Activated T-cell treated with anti-CD3 and anti-CD28 coated beads, Interleukin-2, amount 50 U/mL, for 4 hours (primary cell): Measurements from ENCODE around the gene SPIRE1. TPM values are rescaled to one million over a fixed set of nuclear protein-coding genes. Genes with fewer than 3 reads are reported as not detected.
"Not testable (repeated sequence)": the region's sequence is repeated elsewhere in the genome, so short reads cannot be mapped to it uniquely, and the experiment has no call there.

Experiments
- ATAC-seq, 2 donors: fragments of 200-7000 bp; cut with Tn5 transposase; one replicate each; pipeline ENCODE4 v1.10.0; 2021
- DNase-seq: peaks from one replicate; pipeline ENCODE4 v3.0.0-alpha.2; 2020
- H3K27me3 Mint-ChIP-seq: one replicate; pipeline ENCODE4 v1.8.0; 2021; ENCODE audit warnings: low read depth, mixed read lengths
- H3K36me3 Mint-ChIP-seq: one replicate; pipeline ENCODE4 v1.8.0; 2022; ENCODE audit warnings: mixed read lengths; ENCODE audit not compliant: insufficient read depth
- H3K4me1 Mint-ChIP-seq: one replicate; pipeline ENCODE4 v1.8.0; 2021; ENCODE audit warnings: low read depth, mixed read lengths
- H3K4me3 Mint-ChIP-seq: one replicate; pipeline ENCODE4 v1.8.0; 2021; ENCODE audit warnings: mild to moderate bottlenecking, moderate library complexity, mixed read lengths
- H3K9me3 Mint-ChIP-seq: one replicate; pipeline ENCODE4 v1.8.0; 2021; ENCODE audit warnings: mixed read lengths
- total RNA-seq, 3 donors: library from RNA; stranded (reverse); gene quantifications; one replicate each; pipeline ENCODE4 v1.2.1, GENCODE V29; 2021

SPIRE1 gene
- total RNA-seq, 3 donors from 2014 or later, result 2.2 to 4.3 (median 3.2) TPM

DNA sequence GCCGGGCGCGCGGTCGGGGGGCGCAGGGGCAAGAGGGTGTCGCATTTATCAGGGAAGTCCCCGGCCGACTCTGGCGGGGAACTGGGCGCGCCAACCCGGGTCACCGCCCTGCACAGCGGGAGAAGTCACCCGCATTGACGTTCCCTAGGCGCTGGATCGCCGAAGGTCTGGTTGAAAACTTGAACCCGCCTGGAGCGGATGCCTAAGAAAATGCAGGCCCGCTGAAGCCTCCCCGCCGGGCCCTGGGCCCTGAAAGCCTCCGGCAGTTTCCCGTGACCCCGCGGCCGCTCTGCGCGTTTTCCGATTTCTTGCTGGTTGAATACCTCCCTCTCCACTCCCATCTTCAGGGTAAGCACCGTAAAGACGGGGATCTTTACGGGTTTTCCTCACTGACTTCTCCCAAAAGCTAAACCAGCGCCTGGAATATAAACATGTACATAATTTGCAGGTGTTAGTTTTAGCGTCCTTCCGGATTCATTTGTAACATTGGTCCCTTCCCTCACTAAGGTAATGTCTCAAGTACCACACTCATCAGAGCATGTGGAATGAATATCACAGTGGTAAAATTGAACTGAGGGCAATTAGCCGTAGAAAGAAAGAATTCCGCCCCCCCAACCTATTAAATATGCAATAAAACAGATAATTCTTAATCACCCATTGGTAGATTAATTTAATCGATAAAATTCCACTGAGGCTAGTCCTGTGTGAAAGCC is 675 bp upstream of the SPIRE1 start:
- Mint-ChIP-seq H3K9me3 (no peaks in the 10 kb centered on the region), H3K4me1 (peaks cover 10% of the 10 kb centered on the region), H3K27me3 (peaks cover 18% of the 10 kb centered on the region), H3K36me3 (no peaks in the 10 kb centered on the region), H3K4me3 (peak overlapping the region; percentile 79)
- peak; percentile 12 for DNase-seq
- ATAC-seq, result peak in 1 of 2 donors; percentile 38

DNA sequence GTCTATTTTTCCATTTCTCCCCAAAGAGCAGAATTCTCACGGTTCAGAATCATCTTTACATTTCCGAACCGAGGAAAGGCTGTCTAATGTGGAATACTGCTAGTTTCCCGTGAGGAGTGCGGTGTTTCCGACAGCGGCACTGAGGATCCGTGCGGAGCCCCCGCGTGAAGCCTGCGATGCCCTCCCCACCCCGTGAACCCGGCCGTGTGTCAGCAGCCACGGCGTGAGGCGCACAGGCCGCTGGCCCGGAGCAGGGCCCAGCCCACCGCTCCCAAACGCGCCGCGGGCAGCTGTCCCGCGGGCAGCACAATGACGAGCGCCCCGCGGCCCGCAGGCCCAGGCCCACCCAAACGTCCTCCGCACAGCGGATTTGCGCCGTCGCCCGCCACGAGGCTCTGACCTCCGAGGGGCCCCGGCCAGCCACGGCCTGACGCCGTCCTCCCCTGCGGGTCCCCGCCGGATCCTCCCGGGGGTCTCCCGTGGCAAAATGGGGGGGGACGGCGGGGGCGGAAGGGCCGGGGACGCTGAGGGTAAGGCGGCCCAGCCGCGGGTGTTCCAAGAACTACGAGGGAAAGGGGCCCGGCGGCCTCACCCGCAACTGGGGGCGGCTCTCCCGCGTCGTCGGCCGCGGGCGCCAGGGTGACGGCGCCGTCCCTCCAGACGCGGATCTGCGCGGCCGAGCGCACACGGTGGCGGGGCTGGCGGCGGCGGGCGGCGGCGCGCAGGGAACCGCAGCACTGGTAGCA is 796 bp downstream of the SPIRE1 start:
- DNase-seq (peak; percentile 16), ATAC-seq (peak; percentile 71 to 77)
- Mint-ChIP-seq H3K4me3 (peak overlapping the region; percentile 76), H3K36me3 (no peaks in the 10 kb centered on the region), H3K27me3 (peaks cover 24% of the 10 kb centered on the region), H3K4me1 (peaks cover 12% of the 10 kb centered on the region), H3K9me3 (no peaks in the 10 kb centered on the region)

DNA sequence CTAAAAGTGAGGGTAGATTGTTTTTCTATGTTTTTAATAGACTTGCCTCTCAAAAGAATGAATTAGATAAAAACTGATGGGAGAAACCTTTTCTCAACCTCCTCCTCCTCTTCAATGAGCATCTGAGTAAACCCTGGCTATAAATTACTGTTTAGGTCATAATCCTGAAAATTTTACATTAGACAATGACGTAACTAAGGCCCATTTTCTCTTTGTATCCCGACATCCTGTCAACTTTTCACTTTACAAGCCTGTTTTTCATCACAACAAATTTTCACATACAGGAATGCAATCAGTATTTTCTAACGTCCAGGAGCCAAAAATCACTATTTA is 1.3 kb downstream of the SPIRE1 start:
- Mint-ChIP-seq H3K4me3 (peak overlapping the region; percentile 76), H3K9me3 (no peaks in the 10 kb centered on the region), H3K27me3 (peaks cover 25% of the 10 kb centered on the region), H3K4me1 (peaks cover 12% of the 10 kb centered on the region), H3K36me3 (no peaks in the 10 kb centered on the region)
- ATAC-seq (no peak), DNase-seq (no peak)

DNA sequence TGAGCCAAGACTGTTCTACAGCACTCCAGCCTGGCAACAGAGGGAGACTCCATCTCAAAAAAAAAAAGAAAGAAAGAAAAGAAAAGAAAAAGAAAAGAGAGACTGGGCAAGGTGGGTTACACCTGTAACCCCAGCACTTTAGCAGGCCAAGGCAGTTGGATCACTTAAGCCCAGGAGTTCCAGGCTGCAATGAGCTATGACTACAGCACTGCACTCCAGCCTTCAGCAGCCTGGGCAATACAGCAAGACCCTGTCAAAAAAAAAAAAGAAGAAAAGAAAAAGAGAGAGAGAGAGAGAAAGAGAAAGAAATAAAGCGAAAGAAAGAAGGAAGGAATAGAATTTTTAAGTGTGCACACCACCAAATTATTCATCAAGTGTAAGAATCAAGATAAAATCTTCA is 2.9 kb downstream of the SPIRE1 start:
- H3K9me3 Mint-ChIP-seq, result no peaks in the 10 kb centered on the region
- peaks cover 28% of the 10 kb centered on the region for H3K27me3 Mint-ChIP-seq
- no peak for DNase-seq
- H3K4me1 Mint-ChIP-seq, result peaks cover 12% of the 10 kb centered on the region
- no peaks in the 10 kb centered on the region for H3K36me3 Mint-ChIP-seq
- H3K4me3 Mint-ChIP-seq, result peak overlapping the region; percentile 60
- no peak for ATAC-seq

DNA sequence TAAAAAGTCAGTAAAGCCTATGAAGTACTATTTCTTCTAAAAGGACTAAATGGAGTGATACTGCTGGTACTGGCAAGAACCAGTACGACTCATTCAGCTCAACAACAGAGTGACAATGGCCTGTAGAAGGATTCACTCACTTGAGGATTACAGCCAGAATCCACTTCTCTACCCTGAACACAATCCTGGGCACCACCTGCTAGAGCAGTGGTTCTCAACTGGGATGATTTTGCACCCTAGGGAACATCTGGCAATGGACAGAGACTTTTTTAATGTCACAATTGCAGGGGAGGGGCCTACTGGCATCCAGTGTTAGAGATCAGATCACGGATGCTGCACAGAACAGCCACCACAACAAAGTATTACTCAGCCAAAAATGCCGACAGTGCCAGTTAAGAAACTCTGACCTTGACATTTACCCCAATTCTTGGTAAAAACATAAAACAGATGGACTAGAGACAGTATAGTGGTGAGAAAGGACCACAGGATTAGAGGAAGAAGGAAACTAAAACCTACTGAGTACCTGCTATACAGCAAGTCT is 5.0 kb downstream of the SPIRE1 start:
- no peaks in the 10 kb centered on the region for H3K9me3 Mint-ChIP-seq
- H3K36me3 Mint-ChIP-seq, result no peaks in the 10 kb centered on the region
- DNase-seq (no peak), ATAC-seq (peak in 1 of 2 donors; percentile 11)
- peaks cover 8% of the 10 kb centered on the region for H3K4me1 Mint-ChIP-seq
- no peak overlapping the region for H3K4me3 Mint-ChIP-seq
- H3K27me3 Mint-ChIP-seq, result peaks cover 34% of the 10 kb centered on the region

DNA sequence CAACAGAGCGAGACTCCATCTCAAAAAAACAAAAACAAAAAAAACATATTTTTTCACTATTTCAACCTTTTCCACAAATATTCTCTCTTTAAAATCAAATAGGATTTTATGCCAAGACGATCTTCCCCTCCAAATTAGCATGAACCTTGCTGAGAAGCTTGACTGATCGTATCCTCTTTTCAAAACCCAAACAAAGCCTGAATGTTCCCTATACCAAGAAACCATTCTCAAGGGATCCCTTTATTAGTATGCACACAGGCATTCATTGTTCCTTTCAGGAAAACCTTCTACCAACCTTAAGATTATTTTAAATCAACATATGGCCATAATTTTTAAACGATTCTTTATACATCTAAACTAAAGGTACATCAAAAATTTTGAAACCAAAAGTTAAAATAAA is 6.3 kb downstream of the SPIRE1 start:
- Mint-ChIP-seq H3K27me3 (peaks cover 33% of the 10 kb centered on the region), H3K36me3 (no peaks in the 10 kb centered on the region), H3K4me3 (no peak overlapping the region), H3K4me1 (peaks cover 6% of the 10 kb centered on the region), H3K9me3 (no peaks in the 10 kb centered on the region)
- DNase-seq, result no peak
- no peak for ATAC-seq

DNA sequence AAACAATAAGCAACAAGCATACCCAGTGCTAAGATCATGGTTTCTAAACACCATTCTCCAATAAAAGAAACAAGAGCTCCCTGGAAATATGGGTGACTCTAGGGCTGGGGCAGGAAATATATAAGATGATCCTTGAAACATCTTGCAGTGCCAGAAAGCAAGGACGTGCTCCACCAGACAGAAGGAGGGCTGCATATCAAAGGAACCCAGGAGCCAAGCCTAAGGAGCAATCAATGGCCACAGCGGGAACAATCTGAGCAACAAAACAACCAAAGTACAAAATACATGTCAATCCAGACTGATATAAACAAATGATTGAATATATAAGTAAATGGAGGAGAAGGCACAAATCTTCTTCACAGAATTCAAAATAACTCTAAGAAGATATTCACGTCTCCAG is 10.1 kb downstream of the SPIRE1 start:
- H3K27me3 Mint-ChIP-seq, result peaks cover 20% of the 10 kb centered on the region
- no peaks in the 10 kb centered on the region for H3K36me3 Mint-ChIP-seq
- no peak overlapping the region for H3K4me3 Mint-ChIP-seq
- ATAC-seq (no peak), DNase-seq (no peak)
- H3K4me1 Mint-ChIP-seq, result no peaks in the 10 kb centered on the region
- H3K9me3 Mint-ChIP-seq, result no peaks in the 10 kb centered on the region

DNA sequence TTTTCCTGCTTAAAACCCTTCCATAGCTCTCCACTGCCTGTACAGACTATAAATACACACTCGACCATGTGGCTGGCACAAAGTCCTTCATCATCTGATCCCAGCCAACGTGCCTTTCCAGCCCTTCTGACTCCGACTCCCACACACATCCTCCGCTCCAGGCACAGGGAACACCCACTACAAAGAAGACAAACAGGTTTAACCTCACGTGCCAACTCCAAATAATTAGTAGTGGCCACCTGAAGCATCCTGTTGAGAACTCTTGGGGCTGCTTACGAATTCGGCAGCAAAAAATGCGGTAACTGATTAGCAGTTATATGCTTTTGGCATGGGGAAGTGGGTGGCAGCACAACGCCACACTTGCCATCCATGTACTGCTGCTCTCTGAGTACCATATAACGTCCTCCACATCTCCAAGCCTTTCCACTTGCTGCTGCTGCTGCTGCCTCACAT is 12.1 kb downstream of the SPIRE1 start:
- ATAC-seq (no peak), DNase-seq (no peak)
- Mint-ChIP-seq H3K4me1 (no peaks in the 10 kb centered on the region), H3K9me3 (no peaks in the 10 kb centered on the region), H3K36me3 (no peaks in the 10 kb centered on the region), H3K4me3 (no peak overlapping the region), H3K27me3 (peaks cover 24% of the 10 kb centered on the region)

DNA sequence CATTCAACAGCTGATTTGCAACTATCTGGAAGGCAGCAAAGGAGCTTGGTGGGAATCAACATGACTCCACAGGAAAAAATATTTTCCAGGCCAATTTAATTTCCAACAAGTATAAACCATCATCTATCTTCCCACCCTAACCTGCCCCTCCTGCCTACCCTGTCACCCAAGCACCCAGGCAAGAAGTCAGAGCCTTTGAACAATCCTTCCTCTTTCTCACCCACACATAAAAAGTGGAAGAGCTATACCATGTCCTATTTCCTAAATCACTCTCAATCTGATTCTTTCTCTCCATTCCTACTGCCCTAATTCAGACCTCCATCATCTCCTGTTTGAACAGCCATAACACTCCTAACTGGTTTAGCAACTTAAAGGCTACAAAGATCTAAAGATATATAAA is 12.7 kb downstream of the SPIRE1 start:
- peaks cover 27% of the 10 kb centered on the region for H3K27me3 Mint-ChIP-seq
- DNase-seq, result no peak
- no peak overlapping the region for H3K4me3 Mint-ChIP-seq
- H3K4me1 Mint-ChIP-seq, result no peaks in the 10 kb centered on the region
- ATAC-seq, result no peak
- H3K36me3 Mint-ChIP-seq, result no peaks in the 10 kb centered on the region
- no peaks in the 10 kb centered on the region for H3K9me3 Mint-ChIP-seq

DNA sequence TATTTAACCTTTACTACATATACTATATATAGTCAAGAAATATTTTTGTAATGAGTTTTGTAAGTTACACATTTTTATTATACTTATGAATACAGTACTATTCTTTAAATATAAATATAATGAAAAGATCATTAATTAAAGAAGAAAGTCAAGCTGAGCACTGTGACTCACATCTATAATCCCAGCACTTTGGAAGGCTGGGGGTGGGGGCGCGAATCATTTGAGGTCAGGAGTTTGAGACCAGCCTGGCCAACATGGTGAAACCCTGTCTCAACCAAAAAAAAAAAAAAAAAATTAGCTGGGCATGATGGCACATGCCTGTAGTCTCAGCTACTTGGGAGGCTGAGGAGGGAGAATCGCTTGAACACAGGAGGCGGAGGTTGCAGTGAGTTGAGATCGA is 14.2 kb downstream of the SPIRE1 start:
- peaks cover 22% of the 10 kb centered on the region for H3K27me3 Mint-ChIP-seq
- H3K9me3 Mint-ChIP-seq, H3K4me1 Mint-ChIP-seq, H3K36me3 Mint-ChIP-seq, DNase-seq, H3K4me3 Mint-ChIP-seq, ATAC-seq: not testable (repeated sequence)

DNA sequence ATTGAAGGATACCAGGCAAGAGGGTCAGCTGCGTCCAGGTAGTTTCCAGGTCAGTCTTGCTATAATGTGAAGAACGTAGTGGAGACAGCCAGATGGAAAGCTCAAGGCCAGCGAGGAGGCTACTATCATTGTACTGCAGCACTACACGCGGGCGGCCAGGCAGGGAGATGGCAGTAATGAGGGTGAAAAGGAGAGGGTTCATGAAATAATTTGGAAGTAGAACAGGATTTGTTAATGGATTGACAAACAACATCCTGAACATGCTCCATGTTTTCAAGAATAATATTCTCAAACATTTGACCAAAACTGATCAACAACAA is 17.1 kb downstream of the SPIRE1 start:
- H3K27me3 Mint-ChIP-seq, result peaks cover 17% of the 10 kb centered on the region

DNA sequence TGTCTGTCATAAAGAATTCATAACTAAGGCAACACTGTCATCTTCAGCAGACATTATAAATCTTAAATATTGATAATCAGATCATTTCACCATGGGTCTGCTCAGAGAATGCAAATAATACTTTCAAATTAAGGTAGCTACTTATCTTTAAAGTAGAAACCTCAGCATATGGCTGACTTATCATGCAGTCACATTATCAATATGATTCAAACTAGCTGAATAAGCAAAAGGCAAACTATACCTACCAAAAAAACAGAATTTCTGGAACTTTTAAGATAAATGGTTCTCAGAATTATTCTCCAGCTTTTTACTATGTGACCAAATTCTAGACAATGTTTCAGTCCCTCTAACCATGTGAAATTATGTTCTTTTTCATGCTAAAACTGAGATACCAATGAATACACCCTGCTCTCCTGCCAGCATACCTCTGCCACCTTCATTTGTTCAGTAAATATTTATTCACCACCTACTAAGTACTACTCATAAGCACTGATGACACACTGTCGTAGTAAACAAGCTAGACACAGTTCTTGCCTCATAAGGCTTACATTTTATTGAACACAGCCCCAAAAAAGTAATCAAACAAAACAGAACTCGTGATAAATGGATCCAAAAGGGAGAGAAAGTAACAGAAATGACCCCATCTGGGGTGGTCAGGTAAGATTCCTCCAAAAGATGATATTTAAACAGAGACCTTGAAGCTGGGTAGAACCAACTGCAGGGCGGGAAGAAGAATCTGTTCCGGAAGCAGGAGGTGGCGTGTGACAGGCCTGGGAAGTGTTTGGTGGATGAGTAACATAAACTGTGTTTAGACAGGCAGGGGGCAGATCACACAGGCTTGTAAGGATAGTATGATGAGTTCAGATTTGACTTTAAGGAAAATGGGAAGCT is 17.7 kb downstream of the SPIRE1 start:
- ATAC-seq, result no peak
- no peak for DNase-seq
- H3K27me3 Mint-ChIP-seq, result peaks cover 13% of the 10 kb centered on the region
- H3K36me3 Mint-ChIP-seq, result no peaks in the 10 kb centered on the region
- no peaks in the 10 kb centered on the region for H3K4me1 Mint-ChIP-seq
- no peak overlapping the region for H3K4me3 Mint-ChIP-seq
- H3K9me3 Mint-ChIP-seq, result no peaks in the 10 kb centered on the region

More for the DNA sequence above, 17.1 kb downstream of the SPIRE1 start:
- Mint-ChIP-seq H3K4me1 (no peaks in the 10 kb centered on the region), H3K9me3 (no peaks in the 10 kb centered on the region), H3K4me3 (no peak overlapping the region), H3K36me3 (no peaks in the 10 kb centered on the region)
- DNase-seq, result no peak
- ATAC-seq, result no peak

DNA sequence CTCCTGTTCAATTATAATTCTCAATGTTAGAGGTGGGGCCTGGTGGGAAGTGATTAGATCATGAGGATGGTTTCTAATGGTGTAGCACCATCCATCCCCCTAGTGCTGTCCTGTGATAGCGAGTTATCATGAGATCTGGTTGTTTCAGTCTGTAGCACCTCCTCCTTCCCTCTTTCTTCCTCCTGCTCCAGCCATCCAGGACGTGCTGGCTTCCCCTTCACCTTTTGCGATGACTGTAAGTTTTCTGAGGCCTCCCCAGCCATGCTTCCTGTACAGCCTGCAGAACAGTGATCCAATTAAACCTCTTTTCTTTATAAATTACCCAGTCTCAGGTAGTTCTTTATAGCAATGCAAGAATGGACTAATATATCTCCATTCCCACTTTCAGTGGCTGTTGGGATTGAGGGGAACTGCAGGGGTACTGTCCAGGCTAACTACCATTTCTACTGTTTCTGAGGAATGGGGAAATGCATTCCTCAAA is 19.2 kb downstream of the SPIRE1 start:
- ATAC-seq (no peak), DNase-seq (no peak)
- H3K4me1 Mint-ChIP-seq, result no peaks in the 10 kb centered on the region
- peaks cover 13% of the 10 kb centered on the region for H3K27me3 Mint-ChIP-seq
- H3K4me3 Mint-ChIP-seq, result no peak overlapping the region
- no peaks in the 10 kb centered on the region for H3K9me3 Mint-ChIP-seq
- H3K36me3 Mint-ChIP-seq, result no peaks in the 10 kb centered on the region

DNA sequence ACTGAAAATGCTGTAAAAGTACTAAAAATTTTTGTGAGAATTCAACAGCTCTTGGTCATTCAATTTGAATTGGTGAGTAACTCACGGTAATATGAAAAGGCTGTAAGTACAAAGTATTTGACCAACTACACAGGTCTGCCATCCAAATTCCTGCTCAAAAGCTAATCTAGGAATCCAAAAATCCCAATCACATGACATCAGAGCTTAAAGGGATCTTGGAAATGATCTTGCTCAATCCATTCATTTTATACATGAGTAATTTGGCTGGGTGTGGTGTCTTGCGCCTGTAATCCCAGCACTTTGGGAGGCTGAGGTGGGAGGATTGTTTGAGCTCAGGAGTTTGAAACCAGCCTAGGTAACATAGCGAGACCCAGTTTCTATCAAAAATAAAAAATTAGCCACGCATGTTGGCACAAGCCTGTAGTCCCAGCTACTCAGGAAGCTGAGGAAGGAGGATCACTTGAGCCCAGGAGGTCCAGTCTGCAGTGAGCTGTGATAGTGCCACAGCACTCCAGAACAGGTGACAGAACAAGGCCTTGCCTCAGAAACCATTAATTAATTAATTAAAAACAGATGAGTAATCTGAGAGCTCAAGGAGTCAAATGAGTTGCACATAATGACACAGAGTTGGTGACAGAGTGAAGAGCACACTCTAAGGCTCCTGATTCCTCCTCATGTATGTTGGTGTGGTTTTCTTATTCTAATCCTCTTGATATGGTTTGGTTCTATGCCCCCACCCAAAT is 19.8 kb downstream of the SPIRE1 start:
- no peaks in the 10 kb centered on the region for H3K36me3 Mint-ChIP-seq
- H3K4me3 Mint-ChIP-seq, result no peak overlapping the region
- DNase-seq (no peak), ATAC-seq (no peak)
- peaks cover 10% of the 10 kb centered on the region for H3K27me3 Mint-ChIP-seq
- H3K4me1 Mint-ChIP-seq, result no peaks in the 10 kb centered on the region
- H3K9me3 Mint-ChIP-seq, result no peaks in the 10 kb centered on the region
